NCI-H2227 treated with DMSO at 0.1 percent for 48 hours (cell line): ENCODE results near the gene STOX2.
"Not testable (repeated sequence)": the region's sequence is repeated elsewhere in the genome, so short reads cannot be mapped to it uniquely, and the experiment has no call there.

Experiments used
- DNase-seq: peaks from one replicate; lab custom pipeline; 2025; lab: John Stamatoyannopoulos, UW

The STOX2 gene

DNA sequence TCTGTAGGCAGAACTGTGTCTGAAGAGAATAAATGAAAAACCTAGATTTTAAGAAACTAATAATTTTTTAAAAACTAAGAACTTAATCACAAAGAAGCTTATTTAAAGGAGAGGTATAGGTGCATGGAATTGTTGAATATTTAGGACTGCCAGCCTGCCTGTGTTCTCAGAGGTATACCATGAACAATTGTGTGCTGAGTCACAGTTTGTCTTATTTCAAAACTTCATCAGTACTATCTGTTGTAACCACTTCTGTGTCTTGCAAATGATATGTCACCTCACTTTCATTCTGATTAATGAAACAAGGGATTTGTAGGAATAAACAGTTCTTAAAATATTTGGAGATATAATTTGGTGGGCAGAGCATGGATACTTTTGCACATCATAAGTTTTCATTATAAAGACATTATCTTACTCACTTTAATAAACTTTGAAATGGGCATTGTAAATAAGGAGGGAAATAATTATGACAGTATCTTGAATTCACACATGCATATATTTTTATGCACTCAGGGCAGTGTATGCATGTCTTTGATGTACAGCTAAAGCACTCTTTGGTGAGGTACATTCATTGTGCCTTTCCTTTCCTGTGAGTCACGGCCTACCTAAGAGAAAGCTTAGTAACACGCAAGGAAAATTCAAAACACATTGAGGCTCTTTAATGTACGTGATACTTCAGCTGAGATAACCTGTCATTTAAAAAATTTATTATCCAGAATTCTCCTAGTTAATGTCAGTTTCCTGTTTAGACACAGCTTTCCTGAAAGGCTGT lies 31.7 kb downstream of the STOX2 start:
- no peak for DNase-seq

- DNase-seq: no peak
Observed at GRCh38 chr4:183940864-183941263, 35.8 kb downstream of the STOX2 start.

DNA sequence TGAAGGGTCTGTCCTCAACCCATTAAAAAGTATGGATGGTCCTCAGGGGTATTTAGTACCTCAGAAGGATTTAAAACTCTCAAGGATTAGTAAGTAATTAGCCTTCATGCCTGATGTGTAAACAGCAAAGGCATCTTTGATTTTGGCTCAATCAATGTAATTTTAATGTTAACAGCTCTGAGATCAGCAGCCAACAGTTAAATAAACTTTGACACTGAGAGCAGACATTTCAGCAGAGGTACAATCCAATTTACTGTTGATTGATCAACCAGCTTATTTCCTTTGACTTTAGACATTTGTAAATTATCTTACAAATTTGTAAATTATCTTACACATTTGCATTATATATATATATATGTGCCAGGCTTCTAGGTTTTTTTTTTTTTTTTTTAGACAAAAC lies 36.9 kb downstream of the STOX2 start:
- no peak for DNase-seq

DNA sequence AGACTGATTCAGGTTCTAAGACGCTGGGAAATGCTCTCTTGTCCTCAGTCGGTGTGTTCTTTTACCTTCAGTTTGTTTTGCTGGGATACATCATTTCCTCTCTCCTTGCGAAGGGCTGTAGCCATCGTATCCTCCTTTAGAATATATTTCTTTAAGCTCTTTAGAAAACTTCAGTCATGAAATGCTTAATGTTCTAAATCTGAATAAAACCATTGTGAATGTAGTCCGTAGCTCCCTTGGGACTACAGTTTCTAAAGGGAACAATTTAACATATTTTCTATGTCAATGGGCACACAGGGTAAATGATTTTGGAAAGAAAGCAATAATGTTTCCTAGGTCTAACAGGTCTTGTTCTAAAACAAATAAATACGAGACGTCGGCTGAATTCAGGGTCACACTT lies 40.6 kb downstream of the STOX2 start:
- no peak for DNase-seq

DNA sequence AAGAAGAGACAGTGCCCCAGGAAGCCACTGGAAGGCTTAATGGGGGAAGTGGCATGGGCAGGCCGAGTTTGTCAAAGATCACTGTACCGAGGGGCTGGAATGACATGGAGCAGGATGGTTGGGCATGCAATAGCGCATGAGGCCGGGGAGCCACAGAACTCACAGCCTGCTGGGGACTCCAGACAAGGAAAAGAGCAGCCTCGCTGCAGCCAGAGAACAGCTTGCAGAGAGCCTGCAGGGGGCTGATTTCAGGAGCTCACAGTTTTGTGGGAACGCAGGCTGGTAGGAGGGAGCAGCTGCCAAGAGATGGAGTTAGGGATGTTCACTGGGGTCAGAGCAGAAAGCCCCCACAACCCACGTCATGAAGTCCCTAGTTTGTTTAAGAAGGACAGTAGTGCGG lies 45.4 kb downstream of the STOX2 start:
- no peak for DNase-seq

- not testable (repeated sequence) for DNase-seq
Observed at GRCh38 chr4:183952652-183953051, 47.5 kb downstream of the STOX2 start.

GRCh38 chr4:183959319-183960045 lies 54.4 kb downstream of the STOX2 start:
- DNase-seq: peak; percentile 84

- DNase-seq: peak; percentile 90
Observed at GRCh38 chr4:183960046-183960420, 54.9 kb downstream of the STOX2 start.

- no peak for DNase-seq
Observed at GRCh38 chr4:183960962-183961541, 55.9 kb downstream of the STOX2 start.

GRCh38 chr4:183961795-183962194 lies 56.7 kb downstream of the STOX2 start:
- no peak for DNase-seq

DNA sequence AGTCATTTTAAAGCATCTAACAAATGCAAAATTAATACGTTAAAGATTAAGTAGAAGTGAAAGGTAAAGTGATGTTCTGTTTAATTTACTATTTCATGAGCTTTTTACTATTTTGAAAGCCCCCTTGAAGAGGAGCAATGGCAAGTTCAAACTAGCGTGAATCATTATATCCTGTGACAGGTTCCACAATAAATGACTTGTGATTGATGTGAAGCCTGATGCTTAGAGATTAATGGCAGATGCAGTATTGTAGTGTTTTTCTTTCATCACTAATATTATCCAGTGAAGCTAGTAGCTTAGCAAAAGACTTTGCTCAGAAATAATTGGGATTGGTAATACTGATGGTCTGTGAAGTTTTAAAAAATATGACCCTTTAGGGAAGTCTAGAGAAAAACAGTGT lies 57.3 kb downstream of the STOX2 start:
- no peak for DNase-seq

DNA sequence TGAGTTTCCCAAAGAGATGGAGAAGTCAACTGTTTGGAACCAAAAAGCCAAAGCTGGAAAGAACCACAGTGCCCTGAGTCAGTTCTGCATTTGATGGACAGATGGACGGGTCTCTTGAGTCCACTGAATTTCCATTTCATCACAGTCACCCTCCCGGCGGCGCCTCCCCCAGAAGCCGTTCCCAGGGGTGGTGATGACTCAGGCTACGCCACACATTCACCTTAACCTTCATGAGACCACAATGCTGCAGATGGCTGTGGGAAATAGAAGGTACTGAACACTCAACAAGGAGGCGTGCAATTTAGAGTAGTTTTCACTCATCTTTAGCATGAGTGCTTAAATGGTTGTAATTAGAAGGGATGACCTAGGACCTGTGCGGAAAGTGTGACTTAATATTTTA lies 61.3 kb downstream of the STOX2 start:
- DNase-seq: no peak

DNA sequence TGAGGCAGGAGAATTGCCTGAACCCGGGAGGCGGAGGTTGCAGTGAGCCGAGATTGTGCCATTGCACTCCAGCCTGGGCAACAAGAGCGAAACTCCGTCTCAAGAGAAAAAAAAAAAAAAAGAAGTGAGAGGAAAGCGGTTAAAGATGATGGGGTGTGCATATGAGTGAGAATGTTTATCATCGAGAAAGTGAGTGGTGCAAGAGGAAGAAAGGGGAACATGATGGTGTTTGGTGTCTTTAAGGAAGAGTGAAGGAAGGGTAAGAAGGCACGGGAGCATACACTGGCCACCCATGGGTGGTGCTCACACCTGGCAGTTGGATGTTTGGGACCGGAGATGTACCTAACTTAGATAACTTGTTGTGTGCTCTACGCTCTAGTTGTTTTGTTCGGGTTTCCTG lies 62.2 kb downstream of the STOX2 start:
- DNase-seq: no peak

DNA sequence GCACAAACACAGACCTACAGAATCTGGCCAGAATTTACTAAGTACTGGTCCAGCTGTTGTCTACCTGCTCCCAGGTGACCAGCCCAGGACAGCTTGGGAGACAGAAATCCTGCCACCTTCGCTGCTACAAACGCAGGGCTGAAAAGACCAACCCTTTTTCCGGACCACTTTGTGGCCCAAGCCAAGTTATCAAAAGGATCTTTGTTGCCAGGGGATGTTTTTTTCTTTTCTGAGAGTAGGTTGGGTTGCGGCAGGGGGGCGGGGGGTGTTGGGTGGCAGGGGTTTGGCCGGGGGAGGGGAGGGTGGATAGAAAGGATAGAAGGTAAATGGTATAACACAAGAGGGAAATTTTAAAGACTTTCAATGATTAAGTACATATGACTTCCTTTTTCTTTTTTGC lies 63.4 kb downstream of the STOX2 start:
- DNase-seq: no peak

GRCh38 chr4:183968931-183969330 lies 63.8 kb downstream of the STOX2 start:
- DNase-seq: no peak

DNA sequence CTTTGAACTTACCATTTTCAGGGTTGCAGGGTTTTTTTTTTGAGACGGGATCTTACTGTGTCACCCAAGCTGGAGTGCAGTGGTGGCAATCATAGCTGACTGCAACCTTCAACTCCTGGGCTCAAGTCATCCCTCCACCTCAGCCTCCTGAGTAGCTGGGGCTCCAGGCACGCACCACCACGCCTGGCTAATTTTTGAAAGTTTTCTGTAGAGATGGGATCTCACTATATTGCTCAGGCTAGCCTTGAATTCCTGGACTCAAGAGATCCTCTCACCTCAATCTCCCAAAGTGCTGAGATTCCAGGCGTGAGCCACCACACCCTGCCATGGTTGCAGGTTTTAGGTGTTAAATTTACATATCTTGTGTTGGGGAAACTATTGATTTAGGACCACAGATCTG lies 64.5 kb downstream of the STOX2 start:
- DNase-seq: no peak

- no peak for DNase-seq
Observed at GRCh38 chr4:183971929-183972490, 66.9 kb downstream of the STOX2 start.

DNA sequence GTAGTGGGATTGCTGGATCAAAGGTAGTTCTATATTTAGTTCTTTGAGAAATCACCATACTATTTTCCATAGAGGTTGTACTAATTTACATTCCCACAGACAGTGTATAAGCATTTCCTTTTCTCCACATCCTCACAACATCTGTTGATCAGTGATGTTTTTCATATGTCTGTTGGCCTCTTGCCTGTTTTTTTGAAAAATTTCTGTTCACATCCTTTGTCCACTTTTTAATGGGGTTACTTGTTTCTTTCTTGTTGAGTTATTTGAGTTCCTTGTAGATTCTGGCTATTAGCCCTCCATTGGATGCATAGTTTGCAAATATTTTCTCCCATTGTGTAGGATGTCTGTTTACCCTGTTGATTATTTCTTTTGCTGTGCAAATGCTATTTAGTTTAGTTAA lies 72.6 kb downstream of the STOX2 start:
- no peak for DNase-seq

DNA sequence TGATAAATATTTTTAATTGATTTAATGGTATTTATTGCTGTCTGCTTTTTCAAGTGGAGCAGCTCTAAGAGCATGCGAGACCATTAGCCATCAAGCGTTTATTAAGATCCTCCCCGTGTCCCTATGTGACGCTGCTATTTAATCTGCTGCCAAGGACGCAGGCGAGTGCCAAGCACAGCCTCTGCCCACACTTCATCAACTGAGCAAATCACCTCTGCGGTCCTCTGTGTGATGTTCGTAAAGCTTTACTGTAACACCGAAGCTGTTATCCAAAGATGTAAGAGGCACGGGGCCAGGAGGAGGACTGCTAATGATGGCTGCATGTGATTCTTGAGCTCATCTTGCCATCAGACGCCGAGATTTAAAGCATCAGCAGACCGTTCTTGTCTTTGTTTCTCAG lies 79.5 kb downstream of the STOX2 start:
- no peak for DNase-seq

DNA sequence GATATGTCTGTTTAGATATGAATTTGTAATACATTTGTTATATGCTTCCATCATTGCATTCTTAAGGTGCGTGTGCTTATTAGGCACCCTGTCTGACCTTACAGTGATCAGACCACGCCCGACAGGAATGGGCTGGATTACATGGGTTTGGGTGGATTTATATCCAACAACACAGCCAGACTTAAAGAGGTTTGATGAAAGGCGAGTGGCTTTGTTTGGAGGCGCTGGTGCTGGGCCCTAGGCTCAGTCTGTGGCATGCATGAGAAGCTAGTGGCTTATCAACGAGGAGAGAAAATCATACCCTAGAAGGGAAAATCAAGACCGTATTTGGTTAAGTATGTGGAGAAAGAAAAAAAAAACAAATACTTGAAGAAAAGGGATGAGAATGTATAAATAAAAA lies 80.7 kb downstream of the STOX2 start:
- DNase-seq: no peak

DNA sequence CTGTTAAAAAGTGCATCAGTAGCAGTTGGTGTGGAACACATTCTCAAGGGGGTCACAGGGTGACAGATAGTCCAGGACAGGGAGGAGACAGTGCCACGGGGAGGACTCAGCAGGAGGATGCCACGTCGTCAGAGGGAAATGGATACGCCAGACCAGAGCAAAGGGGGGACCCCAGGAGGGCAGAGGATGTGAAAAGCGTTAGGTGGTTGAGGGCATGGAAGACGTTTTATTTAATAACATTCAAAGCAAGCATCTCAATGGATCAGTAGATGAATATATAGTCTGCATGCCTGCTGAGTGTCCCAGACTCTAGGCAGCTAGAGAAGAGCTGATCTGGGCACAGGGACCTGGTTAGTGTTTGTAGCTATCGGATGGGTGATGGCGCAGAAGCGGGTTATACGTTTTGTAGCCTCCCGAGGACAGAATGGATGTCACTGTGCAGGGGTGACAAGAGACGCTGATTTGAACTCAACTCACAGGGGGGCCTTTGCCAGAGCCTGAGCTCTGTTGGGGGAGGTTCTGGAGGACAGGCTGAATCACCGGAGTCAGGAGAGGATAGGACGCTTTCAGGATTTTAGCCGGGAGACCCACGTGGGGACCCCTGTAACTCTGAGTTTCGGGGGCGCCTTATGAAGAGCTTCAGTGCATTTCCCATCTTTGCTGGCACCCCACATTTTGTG lies 81.3 kb downstream of the STOX2 start:
- no peak for DNase-seq
